ENCODE data around the gene TK1.

The TK1 gene

GRCh38 chr17:78132767-78133178, 54.1 kb downstream of the TK1 start:
- DNase-seq = no peak

- no peak for DNase-seq
Measured at GRCh38 chr17:78132084-78132676, 54.7 kb downstream of the TK1 start.

- no peak for DNase-seq
Measured at GRCh38 chr17:78131172-78132083, 55.4 kb downstream of the TK1 start.

- DNase-seq = no peak
Measured at GRCh38 chr17:78130437-78131101, 56.3 kb downstream of the TK1 start, which contains the start of gene TMC8. Gene TMC8 (plus strand): TSS chr17:78130771. CDS start chr17:78131589, 818 bp downstream.

- no peak for DNase-seq
Measured at GRCh38 chr17:78130090-78130436, 56.8 kb downstream of the TK1 start.

GRCh38 chr17:78129351-78130089, 57.3 kb downstream of the TK1 start:
- no peak for DNase-seq

- no peak for DNase-seq
Measured at GRCh38 chr17:78128551-78129350, 58.1 kb downstream of the TK1 start, which contains the start of gene TMC6. Gene TMC6 (minus strand): TSS chr17:78128755. CDS start chr17:78126832, 1,923 bp downstream.

- no peak for DNase-seq
Measured at GRCh38 chr17:78127888-78128550, 58.8 kb downstream of the TK1 start.

- no peak for DNase-seq
Measured at GRCh38 chr17:78127239-78127887, 59.5 kb downstream of the TK1 start.

GRCh38 chr17:78126895-78127238, 60.0 kb downstream of the TK1 start:
- DNase-seq = no peak

GRCh38 chr17:78125976-78126894, 60.6 kb downstream of the TK1 start:
- peak; percentile 16 for DNase-seq

GRCh38 chr17:78125138-78125913, 61.5 kb downstream of the TK1 start:
- DNase-seq = no peak

- no peak for DNase-seq
Measured at GRCh38 chr17:78124836-78125137, 62.1 kb downstream of the TK1 start.
